ENCODE results near the gene KRTAP2-3.

- no peak for TF ChIP-seq POLR2A (IDR thresholded peaks at IDR 0.05)
- no peak for TF ChIP-seq CTCF (IDR thresholded peaks at IDR 0.05)
- TF ChIP-seq POLR2AphosphoS5 (IDR thresholded peaks at IDR 0.05) = no peak
Measured at GRCh38 chr17:41012326-41013120, 47.4 kb downstream of the KRTAP2-3 start.
